Left renal cortex interstitium (tissue), 4 donors: ENCODE measurements around the gene COBL. TPM values are rescaled to one million over a fixed set of nuclear protein-coding genes. Genes with fewer than 3 reads are reported as not detected.
A peak's percentile ranks its signal among the peaks of the same experiment; 100 is the strongest.

Experiments
- DNase-seq, 4 donors: peaks; one replicate each; pipeline ENCODE4 v3.0.0-alpha.2; 2013; ENCODE audit warnings: low read depth in 4 of 4, low spot score in 2 of 4, missing footprints in 1 of 4
- polyA plus RNA-seq, 4 donors: library from polyadenylated mRNA; unstranded; fragments of 120-200 nt; gene quantifications; one replicate each; pipeline ENCODE4 v1.2.1, GENCODE V29; 2013; ENCODE audit not compliant: insufficient read length in 4 of 4

Gene COBL
- polyA plus RNA-seq: 10 to 100 TPM; 13.4 to 19.3 (median 17.3) TPM

- peak in 2 of 4 donors; percentile 15 to 18 for DNase-seq
These were observed at the start of gene COBL for GRCh38 chr7:51316666-51317581. TSS of gene COBL (minus strand) at chr7:51316809. CDS start at chr7:51316633, 176 bp downstream.

- no peak for DNase-seq
These were observed 49.6 kb upstream of the COBL start for GRCh38 chr7:51366172-51366728.

GRCh38 chr7:51357821-51358220 lies 41.2 kb upstream of the COBL start:
- no peak for DNase-seq

GRCh38 chr7:51356849-51357516 lies 40.4 kb upstream of the COBL start:
- DNase-seq: peak in 3 of 4 donors; percentile 46 to 55 (median 50)

- no peak for DNase-seq
These were observed 38.3 kb upstream of the COBL start for GRCh38 chr7:51354897-51355296.

GRCh38 chr7:51354434-51354833 lies 37.8 kb upstream of the COBL start:
- no peak for DNase-seq

GRCh38 chr7:51352174-51353100 lies 35.8 kb upstream of the COBL start:
- DNase-seq: no peak

GRCh38 chr7:51351661-51352060 lies 35.1 kb upstream of the COBL start:
- no peak for DNase-seq

- DNase-seq: no peak
These were observed 33.9 kb upstream of the COBL start for GRCh38 chr7:51350546-51350896.

GRCh38 chr7:51349820-51350545 lies 33.4 kb upstream of the COBL start:
- DNase-seq: peak in 1 of 4 donors; percentile 33

GRCh38 chr7:51346126-51346525 lies 29.5 kb upstream of the COBL start:
- no peak for DNase-seq

GRCh38 chr7:51344406-51345138 lies 28.0 kb upstream of the COBL start:
- DNase-seq: no peak

GRCh38 chr7:51340936-51341335 lies 24.3 kb upstream of the COBL start:
- no peak for DNase-seq

GRCh38 chr7:51340029-51340838 lies 23.6 kb upstream of the COBL start:
- DNase-seq: no peak

- no peak for DNase-seq
These were observed 18.4 kb upstream of the COBL start for GRCh38 chr7:51335057-51335456.

GRCh38 chr7:51329696-51330263 lies 13.2 kb upstream of the COBL start:
- no peak for DNase-seq

GRCh38 chr7:51328351-51328801 lies 11.8 kb upstream of the COBL start:
- DNase-seq: no peak

GRCh38 chr7:51327287-51327717 lies 10.7 kb upstream of the COBL start:
- DNase-seq: no peak
